Measurements from ENCODE around the gene LBX1.

DNA sequence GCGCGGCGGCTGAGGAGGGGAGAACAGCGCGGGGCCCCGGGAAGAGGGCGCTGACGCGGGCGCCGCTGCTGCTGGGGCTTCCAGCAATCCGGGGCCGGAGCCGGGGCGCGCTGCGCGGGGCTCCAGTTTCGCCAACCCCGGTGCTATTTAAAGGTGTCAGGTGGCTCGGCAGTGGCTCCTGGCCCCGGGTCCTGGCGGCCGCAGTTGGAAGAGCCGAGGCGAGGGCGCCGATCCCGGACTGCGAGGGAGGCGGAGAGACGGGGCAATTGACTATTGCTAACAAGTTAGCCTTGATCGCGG lies 347 bp downstream of the LBX1 start:
- TF ChIP-seq, protein P1, sequence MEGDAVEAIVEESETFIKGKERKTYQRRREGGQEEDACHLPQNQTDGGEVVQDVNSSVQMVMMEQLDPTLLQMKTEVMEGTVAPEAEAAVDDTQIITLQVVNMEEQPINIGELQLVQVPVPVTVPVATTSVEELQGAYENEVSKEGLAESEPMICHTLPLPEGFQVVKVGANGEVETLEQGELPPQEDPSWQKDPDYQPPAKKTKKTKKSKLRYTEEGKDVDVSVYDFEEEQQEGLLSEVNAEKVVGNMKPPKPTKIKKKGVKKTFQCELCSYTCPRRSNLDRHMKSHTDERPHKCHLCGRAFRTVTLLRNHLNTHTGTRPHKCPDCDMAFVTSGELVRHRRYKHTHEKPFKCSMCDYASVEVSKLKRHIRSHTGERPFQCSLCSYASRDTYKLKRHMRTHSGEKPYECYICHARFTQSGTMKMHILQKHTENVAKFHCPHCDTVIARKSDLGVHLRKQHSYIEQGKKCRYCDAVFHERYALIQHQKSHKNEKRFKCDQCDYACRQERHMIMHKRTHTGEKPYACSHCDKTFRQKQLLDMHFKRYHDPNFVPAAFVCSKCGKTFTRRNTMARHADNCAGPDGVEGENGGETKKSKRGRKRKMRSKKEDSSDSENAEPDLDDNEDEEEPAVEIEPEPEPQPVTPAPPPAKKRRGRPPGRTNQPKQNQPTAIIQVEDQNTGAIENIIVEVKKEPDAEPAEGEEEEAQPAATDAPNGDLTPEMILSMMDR (IDR thresholded peaks at IDR 0.05; ENCODE audit: poor library complexity, severe bottlenecking), result no peak
- TF ChIP-seq POLR2AphosphoS5 (IDR thresholded peaks at IDR 0.05) (no peak), RAD21 (conservative IDR thresholded peaks at IDR 0.05) (no peak), SMC3 (conservative IDR thresholded peaks at IDR 0.05; ENCODE audit: poor library complexity) (no peak), EZH2 (IDR thresholded peaks at IDR 0.05; ENCODE audit: borderline replicate concordance, insufficient read depth, low read length, poor library complexity, severe bottlenecking) (no peak), TAF1 (IDR thresholded peaks at IDR 0.05; ENCODE audit: low read depth) (no peak), EP300 (conservative IDR thresholded peaks at IDR 0.05; ENCODE audit: poor library complexity, severe bottlenecking) (no peak), MXI1 (conservative IDR thresholded peaks at IDR 0.05; ENCODE audit: poor library complexity, severe bottlenecking) (no peak)
- TF ChIP-seq, protein P2, sequence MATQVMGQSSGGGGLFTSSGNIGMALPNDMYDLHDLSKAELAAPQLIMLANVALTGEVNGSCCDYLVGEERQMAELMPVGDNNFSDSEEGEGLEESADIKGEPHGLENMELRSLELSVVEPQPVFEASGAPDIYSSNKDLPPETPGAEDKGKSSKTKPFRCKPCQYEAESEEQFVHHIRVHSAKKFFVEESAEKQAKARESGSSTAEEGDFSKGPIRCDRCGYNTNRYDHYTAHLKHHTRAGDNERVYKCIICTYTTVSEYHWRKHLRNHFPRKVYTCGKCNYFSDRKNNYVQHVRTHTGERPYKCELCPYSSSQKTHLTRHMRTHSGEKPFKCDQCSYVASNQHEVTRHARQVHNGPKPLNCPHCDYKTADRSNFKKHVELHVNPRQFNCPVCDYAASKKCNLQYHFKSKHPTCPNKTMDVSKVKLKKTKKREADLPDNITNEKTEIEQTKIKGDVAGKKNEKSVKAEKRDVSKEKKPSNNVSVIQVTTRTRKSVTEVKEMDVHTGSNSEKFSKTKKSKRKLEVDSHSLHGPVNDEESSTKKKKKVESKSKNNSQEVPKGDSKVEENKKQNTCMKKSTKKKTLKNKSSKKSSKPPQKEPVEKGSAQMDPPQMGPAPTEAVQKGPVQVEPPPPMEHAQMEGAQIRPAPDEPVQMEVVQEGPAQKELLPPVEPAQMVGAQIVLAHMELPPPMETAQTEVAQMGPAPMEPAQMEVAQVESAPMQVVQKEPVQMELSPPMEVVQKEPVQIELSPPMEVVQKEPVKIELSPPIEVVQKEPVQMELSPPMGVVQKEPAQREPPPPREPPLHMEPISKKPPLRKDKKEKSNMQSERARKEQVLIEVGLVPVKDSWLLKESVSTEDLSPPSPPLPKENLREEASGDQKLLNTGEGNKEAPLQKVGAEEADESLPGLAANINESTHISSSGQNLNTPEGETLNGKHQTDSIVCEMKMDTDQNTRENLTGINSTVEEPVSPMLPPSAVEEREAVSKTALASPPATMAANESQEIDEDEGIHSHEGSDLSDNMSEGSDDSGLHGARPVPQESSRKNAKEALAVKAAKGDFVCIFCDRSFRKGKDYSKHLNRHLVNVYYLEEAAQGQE (IDR thresholded peaks at IDR 0.05; ENCODE audit: borderline replicate concordance), result no peak
